GM19463 (cell line): ENCODE results near the gene DESI2.
"Not testable (repeated sequence)": the region's sequence is repeated elsewhere in the genome, so short reads cannot be mapped to it uniquely, and the experiment has no call there.

Experiments used
- ATAC-seq: cut with Tn5 transposase; IDR thresholded peaks from one replicate; pipeline ENCODE4 v1.9.1; 2021; ENCODE audit warnings: mild to moderate bottlenecking, moderate library complexity; ENCODE audit not compliant: unreplicated experiment

DESI2 gene

DNA sequence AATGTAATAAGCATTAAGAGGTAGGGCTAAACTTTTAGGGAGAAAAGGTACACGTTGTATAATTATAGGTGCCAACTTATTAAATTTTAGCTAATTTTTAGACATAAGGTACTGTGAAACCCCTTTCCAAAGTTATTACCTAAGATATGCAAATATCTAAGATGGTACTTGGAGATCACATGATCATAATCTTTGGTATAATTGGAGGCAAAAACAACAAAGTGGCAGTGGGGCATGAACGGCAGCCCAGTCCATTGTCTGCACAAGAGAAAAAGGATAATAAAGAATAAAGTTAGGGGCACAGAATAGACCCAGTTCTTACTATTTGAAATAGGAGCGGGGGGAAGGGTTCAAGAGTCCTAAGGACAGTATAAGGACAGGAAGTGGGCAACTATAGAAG, 51.2 kb downstream of the DESI2 start:
- no peak for ATAC-seq

DNA sequence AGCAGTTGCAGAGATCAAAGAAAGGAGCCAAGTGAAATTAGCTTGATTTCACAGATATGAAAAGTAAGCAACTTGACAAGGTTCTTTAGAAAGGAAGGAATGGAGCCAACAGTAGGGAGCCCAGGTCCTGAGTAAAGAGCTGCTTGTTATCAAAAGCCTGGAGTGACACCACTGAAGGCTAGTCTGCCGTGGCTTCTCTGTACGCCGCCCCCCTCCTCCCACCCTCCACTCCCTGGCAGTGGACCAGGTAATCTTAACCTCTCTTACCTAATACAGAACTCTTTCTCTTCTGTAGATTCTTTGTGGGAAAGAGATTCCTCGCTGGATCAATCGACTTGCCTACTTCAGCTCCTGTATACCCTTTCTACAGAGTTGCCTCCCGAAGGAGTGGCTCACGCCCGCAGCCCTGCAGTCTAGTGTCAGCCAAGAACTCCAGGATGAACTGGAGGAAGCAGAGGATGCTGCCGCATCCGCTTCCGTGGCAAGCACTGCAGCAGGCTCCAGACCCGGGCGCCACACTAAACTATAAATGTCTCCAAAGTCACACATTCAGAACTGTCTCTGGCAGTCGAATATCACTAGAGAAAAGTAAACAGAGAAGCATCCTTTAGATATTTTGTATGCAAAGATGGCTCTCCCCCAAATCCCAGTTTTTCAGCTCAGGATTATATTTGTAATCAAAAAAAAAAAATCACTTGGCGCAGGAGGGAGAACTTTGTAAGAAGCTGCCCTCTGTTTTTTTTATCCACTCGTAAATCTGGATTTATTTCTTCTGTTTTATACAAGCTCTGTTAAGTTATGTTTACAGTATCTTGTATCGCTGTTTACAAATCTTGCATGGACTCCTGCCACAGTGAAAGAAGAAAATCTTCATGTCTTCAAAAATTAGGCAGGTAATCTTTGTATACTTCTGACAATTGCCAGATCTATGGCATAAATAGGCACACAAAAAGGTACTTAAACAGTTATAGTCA, 52.6 kb downstream of the DESI2 start:
- ATAC-seq: no peak

DNA sequence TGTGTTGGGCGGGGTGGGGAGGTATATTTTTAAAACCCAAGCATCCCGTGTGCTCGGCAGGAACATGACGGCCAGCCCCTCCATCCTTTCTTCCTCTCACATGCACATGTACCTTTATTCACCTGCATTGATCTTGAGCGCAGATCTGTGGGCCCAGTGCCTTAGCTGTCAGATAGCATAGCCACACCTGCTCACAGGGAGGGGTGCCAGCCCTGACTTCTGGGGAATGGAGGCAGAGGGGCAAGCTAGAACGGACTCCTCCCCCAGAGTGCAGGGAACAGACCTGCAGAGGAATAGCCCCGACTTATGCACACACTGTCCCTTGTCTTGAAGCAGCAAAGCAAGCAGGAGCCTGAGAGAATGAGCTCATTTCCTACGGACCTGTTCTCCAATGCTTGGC, 56.1 kb downstream of the DESI2 start:
- no peak for ATAC-seq

DNA sequence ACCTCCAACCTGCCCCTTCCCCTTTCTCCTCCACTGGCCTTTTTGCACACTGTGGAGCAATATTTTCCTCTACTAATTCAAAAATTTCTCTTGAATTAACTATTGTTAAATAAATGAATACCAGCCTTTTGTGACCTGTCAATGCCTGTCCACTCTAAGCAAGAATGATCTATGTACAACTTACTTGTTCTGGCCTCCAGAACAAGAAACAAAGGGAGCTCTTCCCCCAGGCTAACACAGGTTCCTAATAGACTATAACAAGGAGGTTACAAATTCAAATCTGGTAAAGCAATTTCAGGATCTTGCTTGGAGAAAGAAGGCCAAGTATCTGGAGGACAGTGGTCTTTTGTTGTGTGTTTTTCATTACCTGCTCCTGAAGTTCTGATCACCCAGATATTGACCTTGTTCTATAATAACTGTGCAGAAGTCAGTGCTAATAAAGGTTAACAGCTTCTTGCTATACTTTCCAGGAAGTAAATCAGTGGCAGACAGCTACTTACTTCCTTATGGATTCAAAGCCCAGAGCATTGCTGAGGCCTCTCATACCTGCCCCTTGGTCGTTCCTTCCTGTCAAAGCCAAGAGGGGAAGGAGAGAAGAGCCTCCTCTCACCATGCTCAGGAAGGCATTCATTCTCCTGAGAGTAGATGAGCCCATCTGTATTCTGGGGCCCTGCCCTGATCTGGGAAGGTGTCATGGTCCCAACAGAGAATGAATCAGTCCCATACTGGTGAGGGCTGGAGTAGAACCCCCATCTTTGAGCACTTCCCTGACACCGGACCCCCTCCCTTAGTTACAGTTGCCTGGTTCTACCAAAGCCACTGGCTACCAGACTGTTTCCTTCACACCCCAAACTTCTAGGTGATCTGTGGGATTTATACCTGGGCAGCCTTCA, 56.8 kb downstream of the DESI2 start:
- no peak for ATAC-seq

DNA sequence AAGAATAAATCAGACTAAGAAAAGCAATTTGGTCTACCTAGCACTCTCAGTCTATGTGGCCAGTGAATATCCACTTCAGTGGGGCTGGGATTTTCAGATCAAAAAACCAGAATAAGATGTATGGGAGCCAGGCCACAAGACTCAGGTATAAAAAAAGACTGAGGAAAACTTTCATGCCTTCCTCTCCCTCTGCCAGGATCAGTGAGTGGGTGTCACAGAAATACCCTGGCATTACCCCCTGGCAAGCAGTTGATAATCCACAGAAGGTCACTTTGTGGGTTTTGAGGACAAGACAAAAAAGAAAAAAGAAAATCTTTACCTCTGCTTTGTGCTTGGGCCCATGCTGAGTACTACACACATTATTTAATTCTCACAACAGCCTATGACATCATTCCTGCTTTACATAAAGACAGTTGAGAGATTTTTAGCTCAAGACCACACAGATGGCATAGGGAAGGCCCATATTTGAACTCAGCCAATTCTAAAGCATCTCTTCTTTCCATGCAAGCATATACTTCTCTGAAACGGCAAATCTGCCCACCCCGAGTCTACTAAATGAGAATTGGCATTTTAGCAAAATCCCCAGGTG, 57.6 kb downstream of the DESI2 start:
- ATAC-seq: no peak

DNA sequence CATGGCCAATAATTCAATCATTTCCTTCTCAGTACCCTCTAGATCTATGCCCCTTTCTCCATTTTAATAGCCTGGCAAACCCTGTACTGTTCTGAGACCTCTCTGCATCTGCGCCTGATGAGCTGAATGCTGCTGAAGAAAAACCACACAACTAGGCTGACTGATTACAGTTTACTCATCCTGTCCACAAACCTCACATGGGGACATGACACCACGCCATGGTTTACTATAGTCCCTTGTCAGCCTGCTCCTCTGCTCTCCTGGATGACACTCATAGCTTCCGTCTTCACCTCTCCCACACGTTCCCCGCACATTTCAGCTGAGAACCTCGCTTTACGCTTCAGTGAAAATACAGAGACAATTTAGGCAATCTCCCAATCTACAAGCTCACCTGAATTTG, 59.7 kb downstream of the DESI2 start:
- no peak for ATAC-seq

DNA sequence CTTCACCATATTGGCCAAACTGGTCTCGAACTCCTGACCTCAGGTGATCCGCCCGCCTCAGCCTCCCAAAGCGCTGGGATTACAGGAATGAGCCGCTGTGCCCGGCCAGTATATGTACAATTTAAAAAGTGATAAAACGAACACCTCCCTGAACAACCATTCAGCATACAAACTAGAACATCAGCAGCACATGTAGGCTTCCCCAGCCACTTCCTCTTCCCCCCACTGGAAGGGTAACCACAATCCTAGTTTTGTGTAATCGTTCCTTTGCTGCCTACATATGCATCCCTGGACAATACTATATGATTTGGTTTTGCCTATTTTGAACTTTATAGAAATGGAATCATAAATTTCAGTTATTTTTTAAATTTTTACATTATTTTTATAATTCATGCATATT, 60.4 kb downstream of the DESI2 start:
- ATAC-seq: no peak

DNA sequence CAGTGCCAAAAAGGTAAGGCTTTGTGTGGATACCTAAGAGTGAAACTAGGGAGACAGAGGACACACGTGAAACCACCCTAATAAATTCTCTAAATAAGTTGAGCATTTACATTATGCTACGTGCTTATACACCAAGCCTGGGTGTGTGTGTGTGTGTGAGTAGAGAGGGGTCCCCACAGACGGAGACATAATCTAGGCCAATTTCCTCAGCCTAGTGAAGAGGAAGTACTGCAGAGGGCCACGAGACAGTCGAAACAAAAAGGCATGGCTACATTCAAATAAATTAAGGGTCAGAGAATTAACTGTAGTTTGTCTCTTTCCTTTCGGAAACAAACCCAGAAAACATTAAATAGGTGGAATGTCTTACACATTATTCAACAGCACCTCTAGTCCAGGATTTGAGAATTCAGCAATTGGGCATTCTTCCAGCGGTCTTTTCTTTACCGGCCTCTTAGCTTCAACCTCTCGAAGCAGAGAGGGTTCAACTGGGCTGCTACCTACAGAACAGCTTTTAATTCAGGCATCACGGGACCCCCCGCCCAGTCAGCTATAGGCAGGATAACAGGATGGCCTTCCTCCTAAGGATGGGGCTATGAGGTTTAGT, 75.0 kb downstream of the DESI2 start:
- no peak for ATAC-seq

DNA sequence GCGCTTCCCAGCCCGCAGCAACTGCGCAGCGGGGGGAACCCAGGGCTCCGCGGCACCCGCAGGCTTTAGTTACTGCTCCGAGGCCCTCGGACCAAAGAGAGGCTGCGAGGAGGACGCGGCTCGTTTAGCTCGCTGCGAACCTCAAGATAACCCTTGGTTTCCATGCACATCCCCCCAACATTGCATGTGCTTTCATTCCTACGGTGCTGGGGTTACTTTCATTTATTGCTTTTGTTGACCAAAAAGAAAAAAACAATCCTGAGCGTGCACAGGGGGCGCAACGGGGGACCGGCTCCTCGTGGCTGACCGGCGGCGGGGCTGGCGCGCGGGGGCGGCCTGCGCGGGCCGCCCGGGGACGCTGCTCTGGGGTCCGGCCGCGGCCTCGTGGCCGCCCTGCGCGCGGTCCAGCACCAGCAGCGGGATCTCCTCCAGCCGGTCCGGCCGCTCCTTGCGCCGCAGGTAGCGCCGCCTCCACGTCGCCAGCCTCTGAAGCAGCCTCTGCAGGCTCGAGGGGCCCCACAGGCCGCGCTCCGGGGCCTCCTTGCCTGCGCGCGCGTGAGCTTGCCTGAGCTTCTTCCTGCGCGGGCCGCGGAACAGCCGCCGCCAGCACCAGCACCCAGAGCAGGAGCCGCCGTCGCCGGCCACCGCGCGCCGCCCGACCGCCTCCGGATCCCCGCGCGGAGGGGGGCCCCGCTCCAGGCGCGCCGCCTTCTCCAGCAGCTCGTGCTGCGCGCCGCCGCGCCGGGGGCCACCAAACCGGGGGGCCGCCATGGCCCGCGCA, 77.4 kb downstream of the DESI2 start:
- no peak for ATAC-seq

DNA sequence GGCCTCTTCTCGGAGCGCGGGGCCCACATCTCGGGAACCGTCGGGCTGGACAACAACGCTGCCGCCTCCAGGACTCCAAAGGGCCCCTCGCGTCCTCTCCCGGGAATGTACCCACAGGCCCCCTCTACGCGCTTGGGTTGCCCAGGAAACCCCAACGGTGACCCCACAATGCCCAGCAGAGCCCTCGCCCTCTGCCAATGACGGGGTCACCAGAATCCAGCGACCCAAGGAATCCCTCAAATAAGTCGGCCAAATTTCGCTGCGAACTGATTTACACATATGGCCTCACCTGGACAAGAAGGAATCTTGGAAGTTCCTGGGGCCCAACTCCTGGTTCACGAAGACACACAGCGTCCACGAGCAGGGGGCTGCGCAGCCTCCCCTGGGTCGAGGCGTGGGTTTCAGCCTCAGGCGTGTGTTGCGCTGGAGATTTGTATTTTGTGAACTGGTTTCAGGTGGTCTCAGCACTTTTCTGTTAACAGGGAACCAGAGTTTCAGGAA, 78.1 kb downstream of the DESI2 start:
- no peak for ATAC-seq

DNA sequence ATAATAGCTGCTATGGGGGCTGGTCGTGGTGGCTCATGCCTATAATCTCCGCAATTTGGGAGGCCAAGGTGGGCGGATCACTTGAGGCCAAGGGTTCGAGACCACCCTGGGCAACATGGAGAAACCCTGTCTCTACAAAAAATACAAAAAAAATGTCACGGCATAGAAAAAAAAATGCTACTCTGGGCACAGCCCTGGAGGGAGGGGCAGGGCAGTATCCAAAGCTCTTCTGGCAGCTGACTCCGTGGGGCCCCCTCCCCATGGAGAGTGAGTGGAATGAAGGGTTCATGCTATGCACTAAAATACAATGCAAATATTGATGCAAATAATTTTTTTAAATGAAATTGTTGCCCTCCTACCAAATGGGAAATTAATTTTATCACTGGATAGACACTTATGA, 78.7 kb downstream of the DESI2 start:
- no peak for ATAC-seq

DNA sequence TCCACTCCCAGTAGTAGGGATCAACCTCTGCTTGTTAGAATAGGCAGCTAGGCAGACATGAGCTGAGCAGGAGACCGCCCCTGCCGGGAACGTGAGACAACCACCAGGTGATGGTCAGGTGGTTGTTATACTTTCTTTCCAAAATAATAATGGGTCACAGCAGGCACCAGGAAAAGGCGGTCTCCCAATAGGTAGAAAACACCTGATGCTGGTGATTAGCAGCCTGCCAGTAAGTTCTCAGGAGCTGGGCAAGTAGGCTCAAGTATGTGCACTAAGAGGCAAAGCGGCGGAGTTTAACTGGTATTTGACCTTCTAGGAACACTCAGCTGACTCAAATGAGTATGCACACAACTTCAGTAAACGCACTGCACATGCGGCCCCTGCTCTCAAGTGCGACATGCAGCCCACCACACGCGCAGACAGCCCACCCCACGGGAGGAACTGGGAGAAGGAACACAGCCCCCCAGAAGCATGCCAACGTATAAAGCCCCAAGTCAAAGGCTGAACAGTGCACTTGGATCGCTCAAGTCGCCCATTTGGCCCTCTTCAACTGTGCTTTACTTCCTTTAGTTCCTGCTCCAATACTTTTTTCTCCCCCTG, 80.0 kb downstream of the DESI2 start:
- ATAC-seq: no peak

DNA sequence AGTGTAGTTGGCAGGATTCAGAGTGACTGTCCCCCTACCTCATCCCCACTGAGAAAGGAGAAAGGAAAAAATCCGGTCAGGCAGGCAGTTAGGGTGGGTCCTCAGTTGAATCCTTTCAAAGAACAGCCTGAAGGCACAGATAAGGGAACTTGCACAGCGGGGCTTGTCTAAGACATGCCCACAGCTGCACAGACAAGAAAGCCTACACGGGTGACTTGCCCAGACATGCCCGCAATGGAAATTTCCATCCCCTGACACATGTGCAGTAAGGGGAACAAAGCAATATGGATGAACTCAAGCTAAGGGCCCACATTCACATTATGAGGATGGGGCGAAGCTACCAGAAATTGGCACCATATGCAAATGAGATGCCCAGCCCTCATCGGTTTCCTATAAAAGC, 82.5 kb downstream of the DESI2 start:
- ATAC-seq: no peak

DNA sequence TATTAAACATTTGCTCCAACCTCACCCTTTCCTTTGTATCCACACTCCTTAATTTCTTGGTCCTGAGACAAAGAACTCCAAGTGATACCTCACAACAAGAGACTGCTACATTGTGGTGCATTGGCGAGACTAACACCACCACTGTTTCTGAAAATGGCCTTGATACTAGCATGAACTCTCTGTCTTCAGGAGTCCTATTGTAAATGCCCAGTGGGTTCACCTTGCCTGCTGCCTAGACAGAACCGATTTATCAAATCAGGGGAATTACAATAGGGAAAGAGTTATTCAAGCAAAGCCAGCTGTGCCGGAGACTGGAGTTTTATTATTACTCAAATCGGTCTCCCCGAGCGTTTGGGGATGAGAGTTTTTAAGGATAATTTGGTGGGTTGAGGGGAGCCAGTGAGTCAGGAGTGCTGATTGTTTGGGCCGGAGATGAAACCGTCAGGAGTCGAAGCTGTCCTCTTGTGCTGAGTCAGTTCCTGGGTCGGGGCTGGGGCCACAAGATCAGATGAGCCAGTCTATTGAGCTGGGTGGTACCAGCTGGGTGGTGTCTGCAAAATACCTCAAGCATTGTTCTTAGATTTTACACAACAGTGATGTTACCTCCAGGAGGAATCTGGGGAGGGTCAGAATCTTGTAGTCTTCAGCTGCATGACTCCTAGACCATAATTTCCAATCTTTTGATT, 83.1 kb downstream of the DESI2 start:
- ATAC-seq: no peak

DNA sequence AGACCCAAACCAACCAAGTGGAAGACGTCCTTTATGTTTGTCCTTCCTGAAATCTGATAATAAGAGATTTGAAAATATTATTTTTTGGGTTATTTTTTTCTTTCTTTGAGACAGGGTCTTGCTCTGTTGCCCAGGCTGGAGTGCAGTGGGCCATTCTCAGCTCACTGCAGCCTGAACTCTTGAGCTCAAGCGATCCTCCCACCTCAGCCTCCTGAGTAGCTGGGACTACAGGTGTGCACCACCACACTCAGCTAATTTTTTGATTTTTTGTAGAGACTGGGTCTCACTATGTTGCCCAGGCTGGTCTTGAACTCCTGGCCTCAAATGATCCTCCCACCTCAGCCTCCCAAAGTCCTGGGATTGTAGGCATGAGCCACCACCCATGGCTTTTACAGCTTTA, 86.2 kb downstream of the DESI2 start:
- ATAC-seq: not testable (repeated sequence)

DNA sequence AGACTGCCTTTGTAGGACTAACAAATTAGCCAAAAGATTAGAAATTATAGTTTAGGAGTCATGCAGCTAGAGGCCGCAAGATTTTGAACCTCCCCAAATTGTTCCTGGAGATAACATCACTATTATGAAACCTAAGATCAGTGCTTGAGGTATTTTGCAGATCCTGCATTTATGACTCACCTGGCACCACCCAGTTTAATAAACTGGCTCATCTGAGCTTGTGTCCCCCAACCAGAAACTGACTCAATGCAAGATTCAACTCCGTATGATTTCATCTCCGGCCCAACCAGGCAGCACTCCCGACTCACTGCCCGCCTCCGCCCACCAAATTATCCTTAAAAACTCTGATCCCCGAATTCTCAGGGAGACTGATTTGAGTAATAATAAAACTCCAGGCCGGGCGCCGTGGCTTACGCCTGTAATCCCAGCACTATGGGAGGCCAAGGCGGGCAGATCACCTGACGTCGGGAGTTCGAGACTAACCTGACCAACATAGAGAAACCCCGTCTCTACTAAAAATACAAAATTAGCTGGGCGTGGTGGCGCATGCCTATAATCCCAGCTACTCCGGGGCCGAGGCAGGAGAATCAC, 87.2 kb downstream of the DESI2 start:
- ATAC-seq: not testable (repeated sequence)

DNA sequence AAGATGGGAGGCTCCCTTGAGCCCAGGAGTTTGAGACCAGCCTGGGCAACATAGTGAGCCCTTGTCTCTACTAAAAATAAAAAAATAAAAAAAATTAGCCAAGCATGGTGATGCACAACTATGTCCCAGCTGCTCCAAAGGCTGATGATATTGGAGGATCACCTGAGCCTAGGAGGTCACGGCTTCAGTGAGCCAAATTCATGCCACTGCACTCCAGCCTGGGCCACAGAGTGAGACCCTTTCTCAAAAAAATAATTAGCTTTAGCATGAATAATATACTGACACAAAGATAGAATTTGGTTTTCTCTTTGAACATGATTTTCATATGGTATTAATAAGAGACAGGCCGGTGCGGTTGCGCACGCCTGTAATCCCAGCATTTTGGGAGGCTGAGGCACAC, 88.8 kb downstream of the DESI2 start:
- no peak for ATAC-seq

DNA sequence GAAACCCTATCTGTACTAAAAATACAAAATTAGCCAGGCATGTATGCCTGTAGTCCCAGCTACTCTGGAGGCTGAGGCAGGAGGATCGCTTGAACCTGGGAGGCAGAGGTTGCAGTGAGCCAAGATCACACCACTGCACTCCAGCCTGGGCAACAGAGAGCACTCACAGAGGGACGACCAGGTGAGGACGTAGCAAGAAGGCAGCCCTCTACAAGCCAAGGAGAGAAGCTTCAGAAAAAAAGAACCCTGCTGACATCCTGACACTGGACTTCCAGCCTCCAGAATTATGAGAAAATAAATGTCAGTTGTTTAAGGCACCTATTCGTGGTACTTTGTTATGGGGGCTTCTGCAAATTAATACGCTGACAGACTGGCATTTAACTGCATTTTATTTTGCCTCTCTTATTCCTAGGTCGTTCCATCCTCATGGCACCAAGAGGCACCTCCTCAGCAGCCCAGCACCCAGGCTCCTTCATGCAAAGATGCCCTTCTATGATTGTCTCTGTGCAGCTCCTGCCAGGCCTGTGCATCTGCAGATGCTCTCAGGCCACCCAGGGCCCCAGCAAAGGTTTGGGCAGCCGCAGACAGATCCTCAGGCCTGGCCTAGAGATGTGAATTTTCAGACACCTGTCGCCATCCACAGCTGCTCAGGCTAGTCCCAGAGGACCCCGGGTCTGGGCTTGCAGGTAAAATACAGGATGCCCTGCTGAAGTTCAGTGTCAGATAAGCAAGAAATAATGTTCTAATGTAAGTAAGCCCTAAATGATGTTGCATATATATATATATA, 96.5 kb downstream of the DESI2 start:
- ATAC-seq: no peak
